GM12878 (cell line): ENCODE data around the gene TSHZ1. TPM values are rescaled to one million over a fixed set of nuclear protein-coding genes. Genes with fewer than 3 reads are reported as not detected.
A peak's percentile ranks its signal among the peaks of the same experiment; 100 is the strongest.

Experiments used
- BCL11A ChIP-seq: IDR thresholded peaks from 2 replicates; pipeline ENCODE4 v1.6.1; 2011; ENCODE audit warnings: low read depth, low read length
- E2F4 ChIP-seq: IDR thresholded peaks from 2 replicates; pipeline ENCODE4 v1.6.1; 2012; ENCODE audit warnings: low read depth, low read length, improper control_type of control experiment
- ELK1 ChIP-seq: IDR thresholded peaks from 2 replicates; pipeline ENCODE4 v1.6.1; 2012; ENCODE audit warnings: low read depth, low read length, improper control_type of control experiment
- FOXK2 ChIP-seq: fragments of 450-650 bp; IDR thresholded peaks from 2 replicates; pipeline ENCODE4 v1.6.1; 2017; ENCODE audit warnings: mild to moderate bottlenecking, moderate library complexity
- JUNB ChIP-seq: IDR thresholded peaks from 2 replicates; pipeline ENCODE4 v1.6.1; 2016; ENCODE audit warnings: antibody characterized with exemption, mild to moderate bottlenecking
- KAT2A ChIP-seq: conservative IDR thresholded peaks from 2 replicates; pipeline ENCODE4 v1.6.1; 2011; ENCODE audit warnings: low read depth, low read length; ENCODE audit not compliant: control insufficient read depth
- KLF5 ChIP-seq: fragments of 450-650 bp; IDR thresholded peaks from 2 replicates; pipeline ENCODE4 v1.6.1; 2014; ENCODE audit warnings: mild to moderate bottlenecking; ENCODE audit not compliant: partially characterized antibody
- LARP7 ChIP-seq: fragments of 450-650 bp; IDR thresholded peaks from 2 replicates; pipeline ENCODE4 v1.6.1; 2017; ENCODE audit warnings: mild to moderate bottlenecking
- MLLT1 ChIP-seq: fragments of 450-650 bp; IDR thresholded peaks from 2 replicates; pipeline ENCODE4 v1.6.1; 2016; ENCODE audit warnings: mild to moderate bottlenecking
- NR2C1 ChIP-seq: fragments of 450-650 bp; IDR thresholded peaks from 2 replicates; pipeline ENCODE4 v1.6.1; 2017; ENCODE audit warnings: antibody characterized with exemption, mild to moderate bottlenecking, moderate library complexity
- POLR2A ChIP-seq: IDR thresholded peaks from 2 replicates; pipeline ENCODE4 v1.6.1; 2011; ENCODE audit warnings: low read depth, mild to moderate bottlenecking, low read length
- RAD21 ChIP-seq: IDR thresholded peaks from 2 replicates; pipeline ENCODE4 v1.6.1; 2011; ENCODE audit warnings: mild to moderate bottlenecking, low read depth, low read length, moderate library complexity; ENCODE audit not compliant: insufficient read depth
- RELB ChIP-seq: fragments of 450-650 bp; IDR thresholded peaks from 2 replicates; pipeline ENCODE4 v1.6.1; 2017; ENCODE audit warnings: low read depth, mild to moderate bottlenecking, moderate library complexity
- SIX5 ChIP-seq: IDR thresholded peaks from 2 replicates; pipeline ENCODE4 v1.6.1; 2011; ENCODE audit warnings: mild to moderate bottlenecking, low read depth, low read length, moderate library complexity; ENCODE audit not compliant: severe bottlenecking
- SREBF1 ChIP-seq: IDR thresholded peaks from 2 replicates; pipeline ENCODE4 v1.6.1; 2012; ENCODE audit warnings: mild to moderate bottlenecking, low read length
- SRF ChIP-seq, 2 experiments: IDR thresholded peaks; 2 replicates each; pipeline ENCODE4 v1.6.1; 2011; ENCODE audit warnings: low read depth in 2 of 2, low read length in 2 of 2, mild to moderate bottlenecking in 1 of 2, moderate library complexity in 1 of 2
- YBX1 ChIP-seq: fragments of 450-650 bp; IDR thresholded peaks from 2 replicates; pipeline ENCODE4 v1.6.1; 2016; ENCODE audit warnings: antibody characterized with exemption
- ZNF274 ChIP-seq: IDR thresholded peaks from one replicate; pipeline ENCODE4 v1.8.0; 2011; ENCODE audit not compliant: insufficient read length, insufficient read depth
- ZNF687 ChIP-seq: fragments of 450-650 bp; IDR thresholded peaks from 2 replicates; pipeline ENCODE4 v1.6.1; 2017; ENCODE audit warnings: mild to moderate bottlenecking, moderate library complexity
- polyA plus RNA-seq, 11 experiments: library from polyadenylated mRNA; depleted of rRNA in 4 of 11; unstranded in 6 of 11; stranded (reverse) in 5 of 11; fragments of >200 nt; fragmentation: Nextera tagmentation in 4 of 11; fragmentation: Illumina TruSeq in 1 of 11; extraction: Ambion mirVana in 4 of 11; extraction: Trizol in 1 of 11; gene quantifications; 1 replicate in 1 of 11; 2 replicates in 10 of 11; pipeline versions ENCODE4 v1.2.1 to v1.2.3, GENCODE V29; 2011 to 2016; ENCODE audit warnings: inconsistent platforms in 2 of 11, missing spikeins in 2 of 11, low read depth in 1 of 11
- total RNA-seq, 4 experiments: library from RNA; depleted of rRNA in 3 of 4; stranded (reverse); fragments of >200 nt in 3 of 4; fragmentation: Illumina TruSeq in 1 of 4; extraction: Trizol in 1 of 4; gene quantifications; 2 replicates each; pipeline versions ENCODE4 v1.2.1 to v1.2.3, GENCODE V29; 2013 to 2021

TSHZ1 gene
- total and polyA plus RNA-seq, 10 of the 15 experiments (the other 5 are each of a cell fraction or from before 2014, with no cell fraction given) = 2.2 to 15.2 (median 5.1) TPM

GRCh38 chr18:75209129-75209950 lies 1.3 kb upstream of the TSHZ1 start, which contains the start of gene PTGR3 (continued):
- TF ChIP-seq SRF (IDR thresholded peaks at IDR 0.05; ENCODE audit: low read depth in 2 of 2, low read length in 2 of 2) (peak in 1 of 2 experiments; percentile 91; a peak in 2 of 4 replicates), KAT2A (no peak), ZNF274 (no peak), POLR2A (peak; percentile 74), SIX5 (no peak), FOXK2 (no peak), YBX1 (no peak), NR2C1 (peak; percentile 43; the same call in 1 of the 2 replicates), BCL11A (peak; percentile 4; the same call in 1 of the 2 replicates), MLLT1 (0 out of 2 replicates have a peak, but pooled peaks have one; percentile 12), KLF5 (peak; percentile 85), ZNF687 (peak; percentile 29; the same call in 1 of the 2 replicates), JUNB (no peak), LARP7 (peak; percentile 89), RELB (no peak), RAD21 (no peak), E2F4 (no peak), SREBF1 (no peak), ELK1 (0 out of 2 replicates have a peak, but pooled peaks have one; percentile 28)
